G401 (cell line): ENCODE results near the gene MTURN. TPM values are rescaled to one million over a fixed set of nuclear protein-coding genes. Genes with fewer than 3 reads are reported as not detected.
A peak's percentile ranks its signal among the peaks of the same experiment; 100 is the strongest.

ENCODE experiments used
- DNase-seq: peaks from one replicate; pipeline ENCODE4 v3.0.0-alpha.2; 2015; ENCODE audit warnings: low spot score
- in situ Hi-C: cut with HindIII; loops from 2 replicates; pipeline ENCODE4 v1.10.0; 2016; ENCODE audit warnings: low sequenced_read_pairs, mixed read lengths
- total RNA-seq: library from RNA; depleted of rRNA; stranded (reverse); fragments of >200 nt; shearing (Covaris generic); gene quantifications from 2 replicates; pipeline ENCODE4 v1.2.3, GENCODE V29; 2014

MTURN gene
- total RNA-seq, 1 experiment from 2014 or later: 8.5 TPM

GRCh38 chr7:30133736-30134610 lies 813 bp upstream of the MTURN start:
- DNase-seq: no peak
- in situ Hi-C loops: no loop called here

GRCh38 chr7:30135301-30136116 lies 723 bp downstream of the MTURN start:
- in situ Hi-C loops: no loop called here
- peak; percentile 81 for DNase-seq

- in situ Hi-C loops: no loop called here
- DNase-seq: no peak
These were observed 1.4 kb downstream of the MTURN start for GRCh38 chr7:30136117-30136731.

- in situ Hi-C loops: no loop called here
- DNase-seq: no peak
These were observed 2.1 kb downstream of the MTURN start for GRCh38 chr7:30136743-30137485.

GRCh38 chr7:30139836-30140384 lies 5.1 kb downstream of the MTURN start:
- DNase-seq: no peak
- in situ Hi-C loops: no loop called here

GRCh38 chr7:30140456-30140855 lies 5.7 kb downstream of the MTURN start:
- DNase-seq: no peak
- in situ Hi-C loops: no loop called here

GRCh38 chr7:30142710-30143109 lies 7.9 kb downstream of the MTURN start:
- in situ Hi-C loops: no loop called here
- DNase-seq: no peak

- in situ Hi-C loops: no loop called here
- no peak for DNase-seq
These were observed 9.0 kb downstream of the MTURN start for GRCh38 chr7:30143748-30144251.

GRCh38 chr7:30144657-30145306 lies 10.0 kb downstream of the MTURN start:
- in situ Hi-C loops: no loop called here

GRCh38 chr7:30145426-30145970 lies 10.7 kb downstream of the MTURN start:
- DNase-seq: no peak
- in situ Hi-C loops: no loop called here

More at GRCh38 chr7:30144657-30145306, 10.0 kb downstream of the MTURN start:
- DNase-seq: no peak

- no peak for DNase-seq
- in situ Hi-C loops: no loop called here
These were observed 11.4 kb downstream of the MTURN start for GRCh38 chr7:30146127-30146612.

- in situ Hi-C loops: no loop called here
- no peak for DNase-seq
These were observed 12.4 kb downstream of the MTURN start for GRCh38 chr7:30147223-30147622.

- in situ Hi-C loops: no loop called here
- peak; percentile 45 for DNase-seq
These were observed 13.0 kb downstream of the MTURN start for GRCh38 chr7:30147785-30148184.

- DNase-seq: no peak
- in situ Hi-C loops: no loop called here
These were observed 13.6 kb downstream of the MTURN start for GRCh38 chr7:30148426-30148825.

GRCh38 chr7:30148951-30149459 lies 14.2 kb downstream of the MTURN start:
- DNase-seq: peak; percentile 71
- in situ Hi-C loops: no loop called here

GRCh38 chr7:30149640-30150272 lies 15.0 kb downstream of the MTURN start:
- DNase-seq: no peak

GRCh38 chr7:30150711-30151110 lies 15.9 kb downstream of the MTURN start:
- DNase-seq: no peak
- in situ Hi-C loops: no loop called here

More at GRCh38 chr7:30149640-30150272, 15.0 kb downstream of the MTURN start:
- in situ Hi-C loops: no loop called here
